Stimulated activated naive CD4-positive, alpha-beta T cell treated with Interleukin-2 at 50 U/mL for 16 hours (primary cell): ENCODE results near the gene CCDC34.

Source experiments
- DNase-seq: peaks from one replicate; lab custom pipeline; 2025; lab: John Stamatoyannopoulos, UW

Gene CCDC34

DNA sequence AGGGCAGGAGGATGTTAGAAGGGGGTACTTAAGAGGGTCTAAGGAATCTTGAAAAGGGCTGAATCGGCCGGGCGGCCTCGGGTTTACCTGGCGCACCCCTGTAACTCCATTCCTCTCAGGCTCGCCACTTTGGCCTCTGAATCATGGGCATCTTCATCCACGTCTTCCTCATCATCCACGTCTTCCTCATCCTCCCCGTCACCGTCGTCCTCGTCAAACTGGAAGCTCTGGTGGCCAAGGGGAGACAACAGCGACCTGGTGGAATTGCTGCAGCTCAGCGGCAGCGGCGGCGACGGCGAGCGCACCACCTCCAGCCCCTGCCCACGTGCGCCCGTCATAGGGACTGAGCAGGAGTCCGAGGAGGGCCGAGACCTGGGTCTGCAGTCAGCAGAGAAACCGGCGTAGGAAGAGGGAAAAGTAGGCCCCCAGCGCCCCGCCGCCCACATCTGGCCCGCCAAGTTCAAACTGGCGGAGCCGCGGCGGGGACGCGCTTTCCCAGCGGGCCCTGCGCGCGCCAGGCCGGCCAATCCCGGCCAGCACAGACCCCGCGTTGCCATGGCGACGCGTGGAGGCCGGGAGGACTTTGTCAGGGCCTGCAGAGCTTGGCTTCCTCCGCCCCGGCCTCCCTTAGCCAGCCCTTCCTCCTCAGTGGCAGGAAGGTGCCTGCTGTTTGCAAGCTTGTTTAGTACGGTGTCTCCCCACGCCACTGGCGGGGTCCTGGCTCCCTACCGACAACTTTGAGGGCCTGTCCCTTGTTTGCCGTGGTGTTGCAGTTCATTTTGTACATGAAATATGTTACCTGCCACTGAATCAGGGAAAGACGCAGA is at the start of gene CCDC34:
CCDC34 (minus strand) TSS at position 467 of the 827 bp plus-strand sequence; CDS start at position 446, 21 bp downstream.
- DNase-seq, result peak; percentile 85

DNA sequence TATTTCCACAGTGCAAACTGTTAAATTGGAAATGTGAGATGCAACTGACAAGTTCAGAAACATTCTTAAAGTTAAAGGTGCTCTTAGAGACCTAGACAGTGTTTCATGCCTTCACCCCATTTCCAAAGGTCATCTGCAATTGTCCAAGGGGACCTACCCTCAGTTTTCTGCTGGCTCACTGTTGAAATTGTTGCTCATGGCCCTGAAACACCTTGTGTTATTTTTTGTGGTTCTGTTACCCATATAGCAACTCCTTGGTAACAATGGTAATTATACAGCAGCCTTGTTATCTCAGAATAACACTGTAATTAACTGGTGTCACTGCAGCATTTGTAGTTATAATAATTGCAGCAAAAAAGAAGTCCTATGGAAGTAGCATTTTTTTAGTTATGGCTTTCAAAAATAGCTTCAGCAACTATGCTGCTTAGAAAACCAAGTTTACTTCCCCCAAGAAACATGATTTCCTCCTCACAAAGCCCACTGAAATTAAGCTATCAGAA is 49.2 kb upstream of the CCDC34 start:
- no peak for DNase-seq

DNA sequence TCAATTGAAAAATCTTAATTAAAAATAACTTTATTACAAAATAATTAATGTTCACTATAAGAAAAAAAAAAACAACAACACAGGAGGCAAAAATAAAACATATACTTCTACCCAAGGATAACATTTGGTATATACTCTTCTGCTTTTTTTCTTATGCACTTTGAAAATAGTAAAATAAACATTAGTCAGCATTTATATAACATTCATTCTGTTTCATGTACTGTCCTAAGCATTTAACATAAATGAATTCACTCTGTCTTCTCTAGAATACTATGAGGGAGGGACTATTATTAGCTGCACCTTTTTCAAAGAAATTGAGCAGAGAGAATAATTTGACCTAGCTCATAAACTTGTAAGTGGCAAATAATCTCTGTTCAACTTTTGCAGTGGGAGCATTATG is 48.3 kb upstream of the CCDC34 start:
- DNase-seq, result no peak

DNA sequence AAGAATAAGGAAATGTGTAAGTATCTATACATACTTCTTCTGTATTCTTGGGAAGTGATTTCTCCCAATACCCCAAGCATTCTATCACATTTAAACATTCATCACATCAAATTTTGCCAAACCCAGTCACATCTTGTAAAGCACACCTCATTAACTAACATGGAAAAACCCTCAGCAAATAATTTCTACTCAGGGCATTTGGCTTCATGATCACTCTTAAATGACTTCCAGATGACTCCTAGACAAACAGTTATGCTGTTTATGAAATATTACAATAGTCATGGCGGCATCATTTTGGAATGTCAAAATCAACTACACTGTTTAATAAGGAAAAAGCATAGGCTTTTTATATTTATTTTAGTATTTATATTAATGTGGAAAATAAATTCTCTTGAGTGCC is 47.3 kb upstream of the CCDC34 start:
- no peak for DNase-seq

DNA sequence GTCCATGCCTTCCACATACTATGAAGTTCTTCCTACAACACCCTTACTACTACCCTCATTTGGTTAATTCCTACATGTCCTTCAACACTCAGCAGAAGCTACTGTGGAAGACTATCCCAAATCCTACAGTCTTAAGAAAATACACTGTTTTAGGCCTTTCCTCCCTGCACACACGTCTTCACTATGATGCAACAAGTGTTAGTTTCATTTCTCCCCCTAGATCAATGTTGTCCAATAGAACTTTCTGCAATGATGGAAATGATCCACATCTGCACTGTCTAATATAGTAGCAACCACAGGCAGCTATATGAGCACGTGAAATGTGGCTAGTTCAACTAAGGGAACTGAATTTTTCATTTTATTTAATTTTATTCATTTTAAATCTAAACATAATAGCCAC is 46.7 kb upstream of the CCDC34 start:
- DNase-seq, result no peak

DNA sequence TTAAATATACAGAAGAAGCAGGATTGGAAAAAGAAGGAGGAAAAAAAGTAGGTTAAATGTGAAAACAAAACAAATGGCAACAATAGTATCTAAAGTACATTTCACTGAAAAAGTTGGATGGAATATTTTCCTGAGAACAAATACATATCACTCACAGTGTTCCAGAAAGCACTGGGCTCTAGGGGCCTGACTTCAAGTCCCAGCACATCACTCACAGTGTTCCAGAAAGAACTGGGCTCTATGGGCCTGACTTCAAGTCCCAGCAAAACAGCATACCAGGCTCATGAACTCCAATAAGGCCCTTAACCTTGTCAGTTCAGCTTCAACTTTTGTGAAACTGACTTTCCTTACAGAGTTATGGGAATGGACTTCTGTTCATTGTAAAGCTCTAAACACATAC is 46.0 kb upstream of the CCDC34 start:
- no peak for DNase-seq

DNA sequence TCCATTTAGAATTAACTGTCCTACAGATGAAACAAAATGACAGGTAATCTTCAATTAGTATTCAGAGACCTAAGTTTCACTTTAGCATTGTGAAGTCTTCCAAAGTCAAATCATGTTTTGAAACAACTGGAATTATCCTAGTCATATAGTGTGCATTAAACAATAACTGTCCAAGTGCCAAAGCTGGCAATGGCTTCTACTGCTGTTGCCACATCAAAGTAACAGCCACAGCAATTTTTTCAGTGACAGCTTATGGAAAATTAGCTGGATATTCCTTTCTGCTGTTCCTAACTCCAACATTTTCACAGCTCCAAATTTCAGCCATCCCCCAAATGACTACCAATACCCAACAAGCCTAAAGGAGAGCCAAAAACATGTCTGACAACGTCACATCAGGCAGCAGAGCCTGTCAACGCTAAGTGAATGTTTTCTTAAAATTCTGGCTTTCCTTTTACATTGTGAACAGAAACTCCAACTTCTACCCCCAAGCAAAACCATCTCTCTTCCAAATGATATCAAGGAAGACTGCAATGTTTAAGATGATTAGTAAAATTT is 45.3 kb upstream of the CCDC34 start:
- DNase-seq, result no peak

GRCh38 chr11:27406498-27407354 is 43.7 kb upstream of the CCDC34 start:
- no peak for DNase-seq

- DNase-seq, result no peak
Observed at GRCh38 chr11:27405134-27405533, 42.1 kb upstream of the CCDC34 start.

- DNase-seq, result no peak
Observed at GRCh38 chr11:27404427-27404826, 41.4 kb upstream of the CCDC34 start.

- DNase-seq, result no peak
Observed at GRCh38 chr11:27403195-27403594, 40.2 kb upstream of the CCDC34 start.

DNA sequence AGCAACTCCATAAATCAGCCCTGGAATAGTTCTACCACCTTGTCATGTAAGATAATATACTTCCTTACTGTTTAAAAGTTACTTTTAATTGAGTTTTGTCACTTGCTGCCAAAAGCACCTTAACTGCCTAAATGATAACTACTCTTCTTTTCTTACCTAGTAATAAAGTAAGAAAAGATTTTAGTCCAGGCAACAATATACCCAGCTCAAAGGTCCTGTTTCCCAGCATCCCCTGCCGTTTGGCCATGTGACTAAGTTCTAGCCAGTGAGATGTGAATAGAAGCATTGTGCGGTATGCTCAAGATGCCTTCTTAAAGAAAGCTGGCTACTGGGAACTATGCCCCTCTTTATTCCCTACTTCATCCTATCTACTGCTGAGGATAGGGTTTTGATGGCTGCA is 39.4 kb upstream of the CCDC34 start:
- DNase-seq, result no peak

- DNase-seq, result no peak
Observed at GRCh38 chr11:27401833-27402316, 38.9 kb upstream of the CCDC34 start.

GRCh38 chr11:27401280-27401832 is 38.3 kb upstream of the CCDC34 start:
- no peak for DNase-seq

GRCh38 chr11:27398400-27398770 is 35.4 kb upstream of the CCDC34 start:
- no peak for DNase-seq

GRCh38 chr11:27397624-27398399 is 34.8 kb upstream of the CCDC34 start:
- no peak for DNase-seq

- no peak for DNase-seq
Observed at GRCh38 chr11:27396259-27396839, 33.3 kb upstream of the CCDC34 start.

DNA sequence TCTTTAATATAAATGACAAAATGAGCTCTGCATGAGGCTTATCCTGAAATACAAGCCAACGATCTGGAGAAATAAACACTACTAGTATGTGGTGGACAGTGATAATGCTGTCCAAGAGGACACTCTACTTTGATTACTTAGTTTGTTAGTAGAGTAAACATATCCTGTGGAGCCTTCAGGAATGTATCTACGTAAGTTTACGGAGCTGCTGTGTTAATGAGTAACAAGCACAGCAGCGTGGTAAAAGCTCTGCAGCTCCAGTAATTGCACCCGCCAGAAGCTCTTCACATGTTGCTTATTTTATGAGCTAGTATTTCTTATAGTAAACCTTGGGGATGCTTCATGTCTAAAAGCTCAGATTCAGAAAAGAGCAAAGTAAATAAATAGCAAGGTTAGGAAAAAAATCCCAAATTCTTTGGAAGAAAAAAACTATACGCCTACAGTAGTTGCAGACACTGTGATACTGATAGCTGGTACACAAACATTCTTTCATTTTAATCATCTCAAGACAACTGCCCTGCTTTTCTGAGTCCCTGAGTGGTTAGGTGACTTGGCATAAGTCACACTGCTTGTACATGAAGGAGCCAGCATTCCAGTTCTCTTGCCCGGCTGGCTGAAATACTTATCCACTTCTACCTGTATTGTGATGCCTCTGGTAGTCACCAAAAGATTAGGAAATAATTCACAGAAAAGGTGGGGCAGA is 32.7 kb upstream of the CCDC34 start:
- DNase-seq, result no peak

GRCh38 chr11:27394781-27395228 is 31.8 kb upstream of the CCDC34 start:
- no peak for DNase-seq
